Loucy (cell line): ENCODE data around the gene VCL.

Experiments used
- CTCF ChIP-seq: fragments of 200-600 bp; sonication (generic); conservative IDR thresholded peaks from 2 replicates; pipeline ENCODE4 v1.5.1; 2014; ENCODE audit warnings: mild to moderate bottlenecking, antibody characterized with exemption, low read length
- EZH2phosphoT487 ChIP-seq: fragments of 200-600 bp; IDR thresholded peaks from 2 replicates; pipeline ENCODE4 v1.6.1; 2018; ENCODE audit warnings: antibody characterized with exemption, mild to moderate bottlenecking, moderate library complexity, borderline replicate concordance

GRCh38 chr10:74013004-74013403 is 15.1 kb downstream of the VCL start:
- TF ChIP-seq CTCF = no peak
- TF ChIP-seq EZH2phosphoT487 = no peak
